ENCODE data around the gene SLC12A7.

DNA sequence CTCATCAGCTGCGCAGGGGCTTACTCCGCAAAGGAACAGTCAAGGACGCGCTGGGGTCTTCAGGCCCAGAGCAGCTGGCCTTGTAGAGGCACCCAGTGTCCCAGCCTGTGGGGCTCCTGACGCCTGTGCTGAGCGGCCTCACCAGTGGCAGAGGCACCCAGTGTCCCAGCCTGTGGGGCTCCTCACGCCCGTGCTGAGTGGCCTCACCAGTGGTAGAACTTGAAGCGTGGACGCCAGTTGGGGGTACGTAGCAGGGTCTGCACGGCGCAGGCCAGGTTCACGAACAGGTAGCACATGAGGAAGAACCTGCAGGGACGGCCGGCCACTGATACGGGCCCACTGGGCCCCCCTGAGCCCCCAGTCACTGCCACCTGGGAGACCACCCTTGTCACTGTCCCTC lies 35.9 kb downstream of the SLC12A7 start:
- TF ChIP-seq, protein P1, sequence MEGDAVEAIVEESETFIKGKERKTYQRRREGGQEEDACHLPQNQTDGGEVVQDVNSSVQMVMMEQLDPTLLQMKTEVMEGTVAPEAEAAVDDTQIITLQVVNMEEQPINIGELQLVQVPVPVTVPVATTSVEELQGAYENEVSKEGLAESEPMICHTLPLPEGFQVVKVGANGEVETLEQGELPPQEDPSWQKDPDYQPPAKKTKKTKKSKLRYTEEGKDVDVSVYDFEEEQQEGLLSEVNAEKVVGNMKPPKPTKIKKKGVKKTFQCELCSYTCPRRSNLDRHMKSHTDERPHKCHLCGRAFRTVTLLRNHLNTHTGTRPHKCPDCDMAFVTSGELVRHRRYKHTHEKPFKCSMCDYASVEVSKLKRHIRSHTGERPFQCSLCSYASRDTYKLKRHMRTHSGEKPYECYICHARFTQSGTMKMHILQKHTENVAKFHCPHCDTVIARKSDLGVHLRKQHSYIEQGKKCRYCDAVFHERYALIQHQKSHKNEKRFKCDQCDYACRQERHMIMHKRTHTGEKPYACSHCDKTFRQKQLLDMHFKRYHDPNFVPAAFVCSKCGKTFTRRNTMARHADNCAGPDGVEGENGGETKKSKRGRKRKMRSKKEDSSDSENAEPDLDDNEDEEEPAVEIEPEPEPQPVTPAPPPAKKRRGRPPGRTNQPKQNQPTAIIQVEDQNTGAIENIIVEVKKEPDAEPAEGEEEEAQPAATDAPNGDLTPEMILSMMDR (IDR thresholded peaks at IDR 0.05): no peak
- TF ChIP-seq POLR2A (IDR thresholded peaks at IDR 0.05): no peak
- no peak for TF ChIP-seq POLR2AphosphoS5 (IDR thresholded peaks at IDR 0.05)
